COLO668 (cell line): ENCODE measurements around the gene RHBDF1.

Experiments used
- DNase-seq: peaks from one replicate; lab custom pipeline; 2025; ENCODE audit not compliant: unreplicated experiment; lab: John Stamatoyannopoulos, UW

RHBDF1 gene

DNA sequence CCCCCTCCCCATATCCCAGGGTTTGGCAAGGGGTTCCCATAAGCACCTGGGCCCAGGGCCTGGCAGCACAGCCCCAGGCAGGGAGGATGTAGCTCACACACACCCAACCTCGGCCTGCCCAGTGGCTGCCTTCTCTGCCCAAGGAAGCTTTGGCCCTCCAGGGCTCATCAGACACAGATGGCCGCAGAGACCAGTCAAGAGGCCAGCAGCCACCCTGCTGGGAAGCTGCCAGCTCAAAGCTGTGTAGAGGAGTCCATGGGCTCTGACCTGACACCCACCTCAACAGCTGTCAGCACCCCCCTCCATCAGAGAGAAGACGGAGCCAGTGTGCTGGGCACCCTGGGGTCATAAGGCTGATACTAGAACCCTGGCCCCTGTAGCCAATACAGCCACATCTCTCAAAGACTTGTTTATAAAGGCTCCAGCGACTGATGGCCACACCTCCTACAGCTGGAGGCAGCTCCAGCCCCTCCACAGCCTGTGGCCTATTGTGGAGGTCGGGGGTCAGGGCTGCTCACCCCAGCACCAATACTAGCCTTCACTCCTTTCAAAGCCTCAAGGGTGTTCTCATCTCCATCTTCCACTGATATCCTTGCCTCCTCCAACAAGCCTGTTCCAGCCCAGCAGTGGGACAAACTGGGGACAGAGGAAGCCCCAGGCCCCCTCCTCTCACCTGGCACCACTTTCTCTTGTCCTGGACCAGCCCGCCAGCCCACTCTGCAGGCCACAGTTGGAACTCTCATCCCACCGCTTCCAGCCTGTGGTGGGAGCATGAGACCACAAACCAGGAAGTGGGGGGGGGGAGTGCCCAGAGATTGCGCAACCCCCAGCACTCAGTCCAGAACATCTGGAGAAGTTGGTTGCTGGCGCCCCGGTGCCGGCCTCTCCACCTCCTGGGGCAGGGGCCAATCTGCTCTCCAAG, 3.4 kb upstream of the RHBDF1 start:
- DNase-seq, result peak; percentile 17

DNA sequence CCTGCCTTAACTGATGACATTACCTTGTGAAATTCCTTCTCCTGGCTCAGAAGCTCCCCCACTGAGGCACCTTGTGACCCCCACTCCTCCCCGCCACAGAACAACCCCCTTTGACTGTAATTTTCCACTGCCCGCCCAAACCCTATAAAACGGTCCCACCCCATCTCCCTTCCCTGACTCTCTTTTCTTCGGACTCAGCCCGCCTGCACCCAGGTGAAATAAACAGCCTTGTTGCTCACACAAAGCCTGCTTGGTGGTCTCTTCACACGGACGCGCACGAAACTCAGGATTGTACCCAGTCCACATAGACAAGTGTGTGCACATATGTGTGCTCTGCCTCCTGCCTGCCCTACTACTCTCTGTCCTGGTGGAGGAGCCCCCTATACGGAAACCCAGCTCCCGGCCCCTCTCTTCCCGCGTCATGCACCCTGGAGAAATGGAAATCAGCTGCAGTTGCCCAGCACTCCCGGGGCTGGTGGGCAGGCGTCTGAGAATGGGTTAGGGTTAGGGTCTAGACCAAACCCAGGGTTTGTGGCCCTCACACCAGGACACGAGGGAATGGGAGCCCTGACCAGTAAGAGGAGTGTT, 2.4 kb upstream of the RHBDF1 start:
- DNase-seq, result no peak

DNA sequence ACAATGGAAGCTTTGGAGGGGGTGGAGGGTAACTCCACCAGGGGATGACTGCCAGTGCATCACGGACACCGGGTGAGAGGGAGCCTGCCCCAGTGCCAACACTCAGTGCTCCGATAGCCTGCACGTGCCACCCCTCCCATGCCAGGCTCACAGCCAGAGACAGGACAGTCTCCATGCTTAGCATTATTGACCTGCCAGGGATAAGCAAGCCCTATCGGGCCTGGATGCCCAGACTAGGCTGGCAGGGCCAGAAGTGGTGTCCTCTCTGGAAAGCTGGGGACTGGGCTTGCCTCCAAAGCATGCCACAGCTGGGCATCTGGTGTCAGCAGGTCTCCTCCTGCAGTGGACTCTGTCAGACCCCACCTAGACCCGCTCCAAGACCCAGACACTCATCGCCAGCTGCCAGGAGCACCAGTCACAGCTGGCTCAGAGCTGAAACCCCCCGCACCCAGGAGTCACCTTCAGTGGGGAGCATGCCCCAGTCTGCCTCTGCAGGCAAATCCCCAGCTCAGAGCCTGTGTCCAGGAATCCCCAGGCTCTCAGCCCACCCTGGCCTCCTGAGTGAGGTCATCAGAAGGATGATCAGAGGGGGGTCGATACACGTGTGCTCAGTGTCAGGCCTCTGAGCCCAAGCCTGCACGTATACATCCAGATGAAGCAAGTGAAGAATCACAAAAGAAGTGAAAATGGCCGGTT, 1.8 kb upstream of the RHBDF1 start:
- DNase-seq, result no peak

DNA sequence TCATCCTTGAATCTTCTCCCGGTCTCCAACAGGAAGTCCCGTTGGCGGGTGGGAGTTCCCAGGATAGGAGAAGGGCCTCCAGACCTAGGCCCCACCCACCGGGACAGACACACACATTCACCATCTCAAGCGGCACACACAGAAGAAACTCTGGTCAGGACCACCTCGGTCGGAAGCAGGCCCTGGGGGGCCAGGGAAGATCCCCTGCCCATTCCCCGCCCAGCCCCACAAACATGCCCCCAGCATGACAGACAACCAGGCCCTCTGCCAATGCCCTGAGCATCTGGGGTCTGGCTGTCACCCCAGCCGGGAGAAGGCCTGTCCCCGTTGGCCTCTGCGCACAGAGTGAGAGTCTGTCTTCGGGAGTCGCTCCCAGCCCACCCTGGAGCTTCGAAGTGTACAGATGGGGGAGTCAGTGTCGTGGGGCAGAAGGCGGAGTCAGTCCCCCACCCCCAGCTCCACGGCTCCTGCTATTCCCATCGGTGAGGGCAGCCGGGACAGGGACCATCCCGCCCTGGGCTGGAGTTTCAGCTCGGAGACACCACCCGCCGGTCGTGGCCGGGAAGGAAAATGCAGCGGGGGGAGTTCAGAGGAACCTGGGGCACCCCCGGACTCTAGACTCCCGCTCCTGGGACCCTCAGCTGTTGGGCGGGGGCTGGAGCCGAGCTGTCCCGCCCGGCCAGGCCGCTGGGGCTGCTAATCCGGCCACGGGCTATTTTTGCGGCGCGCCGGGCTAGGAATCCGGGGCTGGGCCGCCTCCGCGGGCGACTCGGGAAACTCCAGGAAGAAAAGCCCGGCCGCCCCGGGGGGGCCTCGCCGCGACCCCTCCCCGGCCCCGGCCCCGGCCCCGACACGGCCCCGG, 660 bp downstream of the RHBDF1 start:
- peak; percentile 61 for DNase-seq

DNA sequence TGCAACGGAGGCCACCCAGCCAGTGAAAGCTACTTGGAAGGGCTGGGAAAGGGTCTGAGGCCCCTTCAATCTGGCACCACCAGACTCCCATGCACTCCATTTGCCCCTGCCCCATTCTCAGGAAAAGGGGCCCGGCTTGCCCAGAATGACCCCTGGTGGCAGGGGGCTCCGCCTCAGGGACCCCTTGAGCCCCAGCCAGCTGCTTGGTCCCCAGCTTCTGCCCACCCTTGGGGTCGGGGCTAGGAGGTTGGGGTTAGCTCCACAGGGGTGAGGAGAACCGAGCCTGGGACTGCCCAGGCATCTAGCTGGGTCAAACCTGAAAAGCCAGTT, 1.3 kb downstream of the RHBDF1 start:
- DNase-seq, result no peak

DNA sequence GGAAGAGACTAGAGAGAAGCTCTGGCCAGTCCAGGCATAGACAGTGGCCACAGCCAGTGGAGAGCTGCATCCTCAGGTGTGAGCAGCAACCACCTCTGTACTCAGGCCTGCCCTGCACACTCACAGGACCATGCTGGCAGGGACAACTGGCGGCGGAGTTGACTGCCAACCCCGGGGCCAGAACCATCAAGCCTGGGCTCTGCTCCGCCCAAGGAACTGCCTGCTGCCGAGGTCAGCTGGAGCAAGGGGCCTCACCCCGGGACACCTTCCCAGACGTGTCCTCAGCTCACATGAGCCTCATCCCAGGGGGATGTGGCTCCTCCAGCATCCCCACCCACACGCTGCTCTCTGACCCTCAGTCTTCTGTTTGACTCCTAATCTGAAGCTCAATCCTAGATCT, 3.2 kb downstream of the RHBDF1 start:
- DNase-seq, result no peak

DNA sequence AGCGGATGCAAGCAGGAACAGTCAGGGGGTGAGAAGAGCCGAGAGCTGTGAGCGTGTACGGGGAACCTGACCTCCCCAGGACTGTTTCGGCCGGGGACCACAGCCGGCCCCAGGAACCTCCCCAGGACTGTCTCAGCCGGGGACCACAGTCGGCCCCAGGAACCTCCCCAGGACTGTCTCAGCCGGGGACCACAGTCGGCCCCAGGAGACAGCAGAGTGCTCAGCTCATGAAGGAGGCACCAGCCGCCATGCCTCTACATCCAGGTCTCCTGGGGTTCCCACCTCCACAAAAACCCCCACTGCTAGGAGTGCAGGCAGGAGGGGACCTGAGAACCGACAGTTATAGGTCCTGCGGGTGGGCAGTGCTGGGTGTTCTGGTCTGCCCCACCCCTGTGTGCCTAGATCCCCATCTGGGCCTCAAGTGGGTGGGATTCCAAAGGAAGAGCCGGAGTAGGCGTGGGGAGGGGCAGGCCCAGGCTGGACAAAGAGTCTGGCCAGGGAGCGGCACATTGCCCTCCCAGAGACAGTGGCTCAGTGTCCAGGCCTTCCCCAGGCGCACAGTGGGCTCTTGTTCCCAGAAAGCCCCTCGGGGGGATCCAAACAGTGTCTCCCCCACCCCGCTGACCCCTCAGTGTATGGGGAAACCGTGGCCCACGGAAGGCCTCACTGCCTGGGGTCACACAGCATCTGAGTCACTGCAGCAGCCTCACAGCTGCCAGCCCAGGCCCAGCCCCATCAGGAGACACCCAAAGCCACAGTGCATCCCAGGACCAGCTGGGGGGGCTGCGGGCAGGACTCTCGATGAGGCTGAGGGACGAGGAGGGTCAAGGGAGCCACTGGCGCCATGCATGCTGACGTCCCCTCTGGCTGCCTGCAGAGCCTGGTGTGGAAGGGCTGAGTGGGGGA, 4.3 kb downstream of the RHBDF1 start:
- DNase-seq, result no peak

DNA sequence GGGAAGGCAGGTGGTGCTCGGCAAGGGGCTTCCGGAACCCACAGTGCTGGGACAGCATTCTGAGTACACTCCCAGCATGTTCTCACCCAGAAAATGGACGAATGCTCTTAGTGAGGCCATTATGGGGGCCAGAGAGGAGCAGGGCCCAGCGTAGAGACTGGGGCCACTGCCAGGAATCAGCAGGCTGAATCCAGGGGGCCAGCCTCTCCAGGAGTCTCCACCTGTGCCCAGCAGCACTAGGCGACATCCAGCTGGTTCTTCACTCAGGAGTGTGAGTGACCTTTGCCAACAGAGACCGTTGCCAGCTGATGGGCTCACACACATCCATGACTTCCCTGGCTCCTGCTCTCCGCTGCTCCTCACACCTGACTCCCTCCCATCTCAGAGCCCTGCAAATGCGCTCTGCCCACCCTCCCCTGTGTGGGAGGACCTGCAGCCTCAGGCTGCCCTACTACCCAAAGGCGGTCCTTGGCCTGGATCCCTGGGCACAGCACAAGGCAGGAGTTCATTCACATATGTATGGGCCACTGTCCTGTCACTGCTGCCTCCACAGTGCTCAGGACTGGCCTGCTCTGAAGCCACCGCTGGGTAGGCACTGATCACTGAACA, 5.1 kb downstream of the RHBDF1 start:
- DNase-seq, result no peak

DNA sequence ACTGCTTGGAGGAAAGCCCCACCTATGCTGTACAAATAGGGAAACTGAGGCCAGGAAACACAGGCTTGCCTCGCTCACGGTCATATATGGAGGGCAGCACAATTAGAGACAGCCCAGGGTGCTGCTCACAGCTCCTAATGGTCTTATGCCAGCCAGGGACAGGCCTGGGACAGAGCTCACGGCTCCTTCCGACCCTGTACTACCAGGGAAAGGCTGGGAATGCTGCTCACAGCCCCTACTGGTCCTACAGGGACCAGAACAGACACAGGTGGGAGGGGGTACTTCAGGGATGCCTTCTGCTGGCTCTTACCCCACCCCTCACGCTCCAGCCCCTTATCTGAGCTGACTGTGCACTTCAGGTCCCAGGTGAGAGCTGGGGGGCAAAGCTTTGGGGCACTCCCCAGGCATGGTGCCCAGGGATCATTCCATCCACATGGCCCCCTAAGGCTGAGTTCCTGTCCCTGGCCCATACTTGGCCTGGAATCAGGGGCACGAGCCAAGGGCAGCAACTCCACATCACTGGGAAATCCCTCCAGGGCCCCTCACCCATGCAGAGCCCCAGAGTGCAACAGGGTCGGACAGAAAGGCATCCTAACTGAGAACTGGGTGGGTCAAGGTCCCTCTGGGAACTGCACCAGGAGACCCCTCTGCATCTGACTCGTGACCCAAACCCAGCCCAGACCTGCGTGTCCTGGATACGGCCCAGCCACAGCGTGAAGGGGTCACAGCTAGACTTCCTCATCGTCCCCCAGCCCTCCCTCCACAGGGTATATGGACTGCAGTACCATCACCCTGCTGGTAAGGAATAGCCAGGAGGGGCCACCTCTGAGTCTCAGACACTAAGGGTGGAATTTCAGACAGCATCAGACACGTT, 5.9 kb downstream of the RHBDF1 start:
- DNase-seq, result no peak

DNA sequence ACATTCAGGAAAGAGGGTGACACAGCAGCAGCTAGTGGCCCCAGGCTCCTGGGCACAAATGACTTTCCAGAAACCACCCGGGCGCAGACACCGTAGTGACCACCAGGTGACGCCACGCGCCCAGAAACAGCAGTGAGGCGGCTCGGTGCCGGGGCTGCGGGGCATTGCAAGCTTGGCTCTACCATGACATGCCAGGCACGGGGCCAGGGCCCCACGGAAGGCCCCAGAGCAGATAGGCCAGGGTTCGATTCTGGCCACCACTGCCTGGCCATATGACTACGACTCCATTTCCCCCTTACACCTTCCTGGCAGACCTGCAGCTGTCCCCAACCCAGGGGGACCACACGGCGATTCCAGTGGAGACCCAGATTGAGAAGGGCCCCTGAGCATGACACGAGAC, 6.7 kb downstream of the RHBDF1 start:
- peak; percentile 88 for DNase-seq

DNA sequence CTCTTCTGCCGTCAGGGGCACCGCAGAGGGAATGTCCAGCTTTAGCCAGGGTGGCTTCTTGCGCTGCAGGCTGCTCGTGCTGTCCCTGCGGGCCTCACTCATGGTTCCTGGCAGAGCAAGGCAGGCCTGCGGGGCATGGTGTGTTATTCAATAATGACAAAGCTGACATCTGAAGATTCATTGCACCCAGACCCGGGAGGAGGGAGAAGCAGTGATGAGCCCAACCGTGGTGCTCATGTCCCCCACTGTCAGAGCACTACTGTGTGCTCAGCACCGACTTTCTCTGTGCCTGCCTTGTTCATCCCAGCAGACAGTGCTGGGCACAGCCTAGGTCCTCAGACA, 7.5 kb downstream of the RHBDF1 start:
- DNase-seq, result no peak

DNA sequence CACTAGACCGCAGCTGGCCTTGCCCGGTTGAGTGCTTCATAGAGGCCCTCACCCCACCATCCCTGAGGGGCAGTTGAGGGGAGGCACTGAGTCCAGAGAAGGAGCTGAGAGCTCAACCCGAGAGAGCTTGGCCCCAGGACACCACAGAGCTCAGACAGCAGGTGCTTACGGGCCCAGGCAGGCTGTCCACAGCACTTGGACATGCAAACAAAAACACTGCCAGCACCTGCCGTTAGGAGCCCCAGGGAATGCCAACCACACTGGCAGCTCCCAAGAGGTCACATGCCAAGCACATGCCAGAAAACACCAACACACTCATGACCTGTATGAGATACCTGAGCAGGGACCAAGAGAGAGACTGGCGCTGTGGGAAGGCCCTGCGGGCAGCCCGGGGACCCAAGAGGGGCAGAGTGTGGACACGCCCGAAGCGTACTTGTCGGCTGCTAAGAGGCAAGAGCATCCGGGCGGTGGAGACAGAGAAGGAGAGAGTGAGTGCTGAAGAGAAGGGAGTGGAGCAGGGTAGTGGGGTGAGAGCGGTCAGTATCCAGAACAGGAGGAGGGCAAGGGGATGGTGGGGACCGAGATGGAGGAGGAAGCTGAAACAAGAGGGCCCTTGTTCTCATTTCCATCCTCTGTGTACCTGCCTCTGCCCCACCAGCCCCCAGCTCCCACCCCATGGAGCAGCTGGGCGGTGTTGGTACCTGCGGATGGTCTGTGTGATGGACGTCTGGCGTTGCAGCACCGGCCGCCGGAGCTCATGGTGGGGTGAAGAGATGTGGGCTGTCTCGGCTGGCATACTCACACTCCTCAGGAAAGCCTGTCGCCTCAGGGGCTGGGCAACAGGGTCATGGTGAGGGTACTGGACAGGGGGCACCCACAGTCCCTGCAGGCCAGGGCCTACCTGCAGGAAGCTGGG, 8.2 kb downstream of the RHBDF1 start:
- DNase-seq, result peak; percentile 82

DNA sequence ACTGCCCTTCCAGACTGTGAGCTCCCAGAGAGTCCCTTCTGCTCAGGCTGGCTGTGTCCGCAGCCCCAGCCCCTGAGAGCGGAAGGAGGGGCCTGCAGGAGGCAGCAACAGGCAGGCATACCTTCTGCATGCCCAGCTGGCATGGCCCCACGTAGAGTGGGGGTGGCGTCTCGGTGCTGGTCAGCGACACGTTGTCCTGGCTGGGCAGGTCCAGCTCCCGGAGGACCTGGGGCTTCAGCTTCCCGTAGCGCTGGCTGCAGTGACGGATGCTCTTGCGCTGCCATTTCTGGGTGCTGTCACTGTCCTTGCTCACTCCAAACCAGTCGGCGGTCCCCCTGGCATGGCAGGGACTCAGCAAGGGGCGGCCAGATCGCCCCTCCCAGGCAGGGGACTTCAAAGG, 9.0 kb downstream of the RHBDF1 start:
- no peak for DNase-seq

DNA sequence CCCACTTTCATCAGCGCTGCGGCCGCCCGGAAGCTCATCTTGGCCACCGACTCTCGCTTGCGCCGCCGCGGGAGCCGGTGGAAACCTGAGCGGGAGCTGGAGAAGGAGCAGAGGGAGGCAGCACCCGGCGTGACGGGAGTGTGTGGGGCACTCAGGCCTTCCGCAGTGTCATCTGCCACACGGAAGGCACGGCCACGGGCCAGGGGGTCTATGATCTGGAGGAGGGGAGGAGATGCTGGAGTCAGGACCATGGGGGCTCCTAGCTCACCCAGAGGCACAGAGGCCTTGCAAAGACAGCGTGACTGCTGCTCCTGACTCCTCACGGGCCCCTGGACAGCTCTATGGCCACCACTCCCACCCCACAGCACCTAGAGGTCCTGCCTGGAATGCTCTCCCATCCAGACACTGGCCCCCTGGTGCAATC, 9.5 kb downstream of the RHBDF1 start:
- DNase-seq, result no peak

DNA sequence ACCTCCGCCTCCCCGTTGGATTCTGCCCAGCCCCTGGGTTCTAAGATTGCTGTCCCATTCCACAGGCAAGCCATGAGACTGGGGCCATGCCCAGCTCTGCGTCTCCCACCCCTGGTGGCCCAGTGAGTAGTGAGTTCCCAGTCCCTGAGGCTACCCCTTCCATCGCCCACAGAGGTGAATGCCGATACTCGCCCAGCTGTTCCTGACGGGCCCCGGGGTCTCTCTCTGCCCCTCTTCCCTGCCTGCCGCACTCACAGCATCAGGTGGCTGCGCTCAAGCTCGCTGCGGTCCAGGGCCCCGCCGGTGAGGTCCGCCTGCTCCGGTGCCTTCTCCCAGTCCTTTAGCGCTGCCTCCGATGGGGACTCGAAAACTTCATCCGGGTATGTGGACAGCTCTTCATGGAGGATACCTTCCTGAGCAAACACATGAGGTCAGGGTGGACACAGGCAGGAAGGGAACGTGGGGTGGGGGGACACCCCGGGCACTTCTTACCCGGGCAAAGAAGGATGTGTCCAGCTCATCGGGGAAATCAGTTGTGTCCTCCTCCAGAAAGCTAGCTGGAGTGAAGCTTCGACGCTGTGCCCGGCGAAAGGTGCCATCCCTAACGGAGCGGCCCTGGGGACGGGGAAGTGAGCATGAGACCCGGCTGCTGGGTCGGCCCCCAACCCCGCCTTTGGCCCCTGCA, 10.0 kb downstream of the RHBDF1 start:
- DNase-seq, result no peak

DNA sequence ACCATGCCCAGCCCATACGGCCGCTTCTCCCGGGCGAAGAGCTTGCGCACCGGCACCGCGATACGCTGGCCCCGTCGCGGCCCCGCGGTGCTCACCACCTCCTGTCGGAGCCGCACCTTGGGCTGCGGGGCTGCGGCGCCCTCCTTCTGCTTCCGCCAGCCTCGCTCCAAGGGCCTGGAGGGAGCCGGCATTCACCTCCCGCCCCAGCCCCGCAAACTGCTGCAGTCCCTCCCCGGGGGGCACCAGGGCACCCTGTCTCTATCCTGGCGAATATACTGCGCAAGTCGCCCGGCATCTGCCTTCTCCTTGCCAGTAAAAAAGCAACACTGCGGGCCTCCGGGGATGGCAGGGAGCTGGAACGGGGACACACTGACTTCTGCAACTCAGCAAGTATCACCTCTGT, 10.6 kb downstream of the RHBDF1 start:
- DNase-seq, result no peak
